ENCODE data around the gene PHOSPHO1.

- no peak for TF ChIP-seq POLR2AphosphoS5 (IDR thresholded peaks at IDR 0.05)
- TF ChIP-seq, protein P1, sequence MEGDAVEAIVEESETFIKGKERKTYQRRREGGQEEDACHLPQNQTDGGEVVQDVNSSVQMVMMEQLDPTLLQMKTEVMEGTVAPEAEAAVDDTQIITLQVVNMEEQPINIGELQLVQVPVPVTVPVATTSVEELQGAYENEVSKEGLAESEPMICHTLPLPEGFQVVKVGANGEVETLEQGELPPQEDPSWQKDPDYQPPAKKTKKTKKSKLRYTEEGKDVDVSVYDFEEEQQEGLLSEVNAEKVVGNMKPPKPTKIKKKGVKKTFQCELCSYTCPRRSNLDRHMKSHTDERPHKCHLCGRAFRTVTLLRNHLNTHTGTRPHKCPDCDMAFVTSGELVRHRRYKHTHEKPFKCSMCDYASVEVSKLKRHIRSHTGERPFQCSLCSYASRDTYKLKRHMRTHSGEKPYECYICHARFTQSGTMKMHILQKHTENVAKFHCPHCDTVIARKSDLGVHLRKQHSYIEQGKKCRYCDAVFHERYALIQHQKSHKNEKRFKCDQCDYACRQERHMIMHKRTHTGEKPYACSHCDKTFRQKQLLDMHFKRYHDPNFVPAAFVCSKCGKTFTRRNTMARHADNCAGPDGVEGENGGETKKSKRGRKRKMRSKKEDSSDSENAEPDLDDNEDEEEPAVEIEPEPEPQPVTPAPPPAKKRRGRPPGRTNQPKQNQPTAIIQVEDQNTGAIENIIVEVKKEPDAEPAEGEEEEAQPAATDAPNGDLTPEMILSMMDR (IDR thresholded peaks at IDR 0.05): no peak
Observed at GRCh38 chr17:49213847-49214246, 16.7 kb downstream of the PHOSPHO1 start.

Measured in upper lobe of left lung (tissue), 4 donors.